ENCODE data around the gene PLEKHA4. TPM values are rescaled to one million over a fixed set of nuclear protein-coding genes. Genes with fewer than 3 reads are reported as not detected.
A peak's percentile ranks its signal among the peaks of the same experiment; 100 is the strongest.

The PLEKHA4 gene
- polyA plus RNA-seq, 6 donors from 2014 or later = 4.4 to 15.3 (median 8.7) TPM

GRCh38 chr19:48845384-48845783 is 23.0 kb downstream of the PLEKHA4 start:
- no peak for DNase-seq
- no peaks in the 10 kb centered on the region for H3K36me3 Mint-ChIP-seq
- ATAC-seq (ENCODE audit: low read depth in 2 of 2) = no peak
- no peak overlapping the region for H3K27ac Mint-ChIP-seq
- no peak overlapping the region for H3K4me3 Mint-ChIP-seq
- no peaks in the 10 kb centered on the region for H3K9me3 Mint-ChIP-seq
- H3K27me3 Mint-ChIP-seq = no peaks in the 10 kb centered on the region
- peaks cover 4 to 6% (median 4%) of the 10 kb centered on the region in 3 donors for H3K4me1 Mint-ChIP-seq

GRCh38 chr19:48844472-48844871 is 23.9 kb downstream of the PLEKHA4 start:
- no peaks in the 10 kb centered on the region for H3K36me3 Mint-ChIP-seq

GRCh38 chr19:48842789-48843162 is 25.6 kb downstream of the PLEKHA4 start:
- DNase-seq (peak; percentile 56), ATAC-seq (ENCODE audit: low read depth in 2 of 2) (peak; percentile 67 to 73)
- no peaks in the 10 kb centered on the region for H3K27me3 Mint-ChIP-seq
- peak overlapping the region in 1 of 8 donors; percentile 1 for H3K4me3 Mint-ChIP-seq
- H3K27ac Mint-ChIP-seq = peak overlapping the region in 2 of 6 donors; percentile 71 to 92
- no peaks in the 10 kb centered on the region for H3K36me3 Mint-ChIP-seq
- peaks cover 4 to 6% (median 6%) of the 10 kb centered on the region in 3 donors for H3K4me1 Mint-ChIP-seq
- no peaks in the 10 kb centered on the region for H3K9me3 Mint-ChIP-seq

More at GRCh38 chr19:48844472-48844871, 23.9 kb downstream of the PLEKHA4 start:
- Mint-ChIP-seq H3K4me1 (peaks cover 4 to 6% (median 4%) of the 10 kb centered on the region in 3 donors), H3K27ac (peak overlapping the region in 1 of 6 donors; percentile 17), H3K27me3 (no peaks in the 10 kb centered on the region), H3K9me3 (no peaks in the 10 kb centered on the region), H3K4me3 (no peak overlapping the region)
- ATAC-seq (ENCODE audit: low read depth in 2 of 2) (no peak), DNase-seq (no peak)

- Mint-ChIP-seq H3K36me3 (no peaks in the 10 kb centered on the region), H3K9me3 (no peaks in the 10 kb centered on the region), H3K27ac (no peak overlapping the region), H3K27me3 (no peaks in the 10 kb centered on the region), H3K4me3 (no peak overlapping the region), H3K4me1 (peaks cover 10 to 13% (median 13%) of the 10 kb centered on the region in 3 donors)
- ATAC-seq (ENCODE audit: low read depth in 2 of 2) (no peak), DNase-seq (no peak)
Observed at GRCh38 chr19:48841571-48841970, 26.8 kb downstream of the PLEKHA4 start.

GRCh38 chr19:48841047-48841446 is 27.4 kb downstream of the PLEKHA4 start:
- H3K27ac Mint-ChIP-seq = no peak overlapping the region
- DNase-seq (no peak), ATAC-seq (ENCODE audit: low read depth in 2 of 2) (no peak)
- no peak overlapping the region for H3K4me3 Mint-ChIP-seq
- H3K4me1 Mint-ChIP-seq = peaks cover 14 to 18% (median 17%) of the 10 kb centered on the region in 3 donors
- H3K36me3 Mint-ChIP-seq = no peaks in the 10 kb centered on the region
- peaks cover 0 to 4% (median 0%) of the 10 kb centered on the region in 3 donors for H3K27me3 Mint-ChIP-seq
- no peaks in the 10 kb centered on the region for H3K9me3 Mint-ChIP-seq

GRCh38 chr19:48837687-48838086 is 30.7 kb downstream of the PLEKHA4 start:
- ATAC-seq (ENCODE audit: low read depth in 2 of 2) (no peak), DNase-seq (no peak)
- Mint-ChIP-seq H3K4me1 (peaks cover 19 to 29% (median 27%) of the 10 kb centered on the region in 3 donors), H3K9me3 (no peaks in the 10 kb centered on the region), H3K27ac (peak overlapping the region in 2 of 6 donors; percentile 32 to 93), H3K4me3 (peak overlapping the region in 4 of 8 donors; percentile 36 to 90 (median 78)), H3K27me3 (peaks cover 0 to 6% (median 0%) of the 10 kb centered on the region in 3 donors), H3K36me3 (no peaks in the 10 kb centered on the region)

- H3K9me3 Mint-ChIP-seq = no peaks in the 10 kb centered on the region
- H3K27ac Mint-ChIP-seq = peak overlapping the region; percentile 11 to 96 (median 88)
- ATAC-seq (ENCODE audit: low read depth in 2 of 2) (peak; percentile 75 to 84), DNase-seq (peak; percentile 77)
- no peaks in the 10 kb centered on the region for H3K36me3 Mint-ChIP-seq
- peaks cover 0 to 11% (median 0%) of the 10 kb centered on the region in 3 donors for H3K27me3 Mint-ChIP-seq
- H3K4me1 Mint-ChIP-seq = peaks cover 16 to 25% (median 25%) of the 10 kb centered on the region in 3 donors
- peak overlapping the region; percentile 78 to 96 (median 90) for H3K4me3 Mint-ChIP-seq
Observed at GRCh38 chr19:48837051-48837524, 31.3 kb downstream of the PLEKHA4 start.

- DNase-seq (no peak), ATAC-seq (ENCODE audit: low read depth in 2 of 2) (peak; percentile 20)
- peak within 1 kb of the TSS; percentile 90 to 99 (median 93) for H3K27ac Mint-ChIP-seq
- H3K9me3 Mint-ChIP-seq = no peaks in the 10 kb centered on the region
- peaks cover 16 to 25% (median 25%) of the 10 kb centered on the region in 3 donors for H3K4me1 Mint-ChIP-seq
- H3K27me3 Mint-ChIP-seq = peaks cover 0 to 14% (median 0%) of the 10 kb centered on the region in 3 donors
- peak within 1 kb of the TSS; percentile 85 to 96 (median 93) for H3K4me3 Mint-ChIP-seq
- no peaks in the 10 kb centered on the region for H3K36me3 Mint-ChIP-seq
Observed at GRCh38 chr19:48836089-48837017, 32.1 kb downstream of the PLEKHA4 start, which contains the start of gene HSD17B14. Gene HSD17B14, minus strand, starts transcription at chr19:48836491. Its CDS starts 80 bp downstream, at chr19:48836411.

GRCh38 chr19:48835734-48836088 is 32.7 kb downstream of the PLEKHA4 start:
- H3K9me3 Mint-ChIP-seq = no peaks in the 10 kb centered on the region
- H3K27me3 Mint-ChIP-seq = peaks cover 0 to 17% (median 0%) of the 10 kb centered on the region in 3 donors
- ATAC-seq (ENCODE audit: low read depth in 2 of 2) (peak; percentile 88 to 93), DNase-seq (peak; percentile 93)
- peak overlapping the region; percentile 85 to 96 (median 93) for H3K4me3 Mint-ChIP-seq
- H3K4me1 Mint-ChIP-seq = peaks cover 16 to 25% (median 25%) of the 10 kb centered on the region in 3 donors
- no peaks in the 10 kb centered on the region for H3K36me3 Mint-ChIP-seq
- H3K27ac Mint-ChIP-seq = peak overlapping the region; percentile 90 to 99 (median 93)

- H3K9me3 Mint-ChIP-seq = no peaks in the 10 kb centered on the region
- peaks cover 16 to 25% (median 25%) of the 10 kb centered on the region in 3 donors for H3K4me1 Mint-ChIP-seq
- ATAC-seq (ENCODE audit: low read depth in 2 of 2) (no peak), DNase-seq (no peak)
- H3K4me3 Mint-ChIP-seq = peak overlapping the region in 4 of 8 donors; percentile 2 to 47 (median 20)
- H3K27ac Mint-ChIP-seq = peak overlapping the region in 3 of 6 donors; percentile 37 to 66 (median 60)
- H3K36me3 Mint-ChIP-seq = no peaks in the 10 kb centered on the region
- H3K27me3 Mint-ChIP-seq = peaks cover 0 to 17% (median 0%) of the 10 kb centered on the region in 3 donors
Observed at GRCh38 chr19:48833977-48834376, 34.4 kb downstream of the PLEKHA4 start.

- no peak for ATAC-seq (ENCODE audit: low read depth in 2 of 2)
- DNase-seq = no peak
- Mint-ChIP-seq H3K27ac (peak overlapping the region in 1 of 6 donors; percentile 6), H3K4me3 (no peak overlapping the region), H3K36me3 (no peaks in the 10 kb centered on the region), H3K27me3 (peaks cover 0 to 17% (median 0%) of the 10 kb centered on the region in 3 donors), H3K4me1 (peaks cover 16 to 25% (median 25%) of the 10 kb centered on the region in 3 donors), H3K9me3 (no peaks in the 10 kb centered on the region)
Observed at GRCh38 chr19:48833049-48833448, 35.4 kb downstream of the PLEKHA4 start.

- ATAC-seq (ENCODE audit: low read depth in 2 of 2) = no peak
- DNase-seq = no peak
- H3K4me3 Mint-ChIP-seq = no peak overlapping the region
- peaks cover 0 to 12% (median 0%) of the 10 kb centered on the region in 3 donors for H3K27me3 Mint-ChIP-seq
- no peaks in the 10 kb centered on the region for H3K9me3 Mint-ChIP-seq
- no peaks in the 10 kb centered on the region for H3K36me3 Mint-ChIP-seq
- no peak overlapping the region for H3K27ac Mint-ChIP-seq
- H3K4me1 Mint-ChIP-seq = peaks cover 5 to 13% (median 10%) of the 10 kb centered on the region in 3 donors
Observed at GRCh38 chr19:48830965-48831364, 37.5 kb downstream of the PLEKHA4 start.

- Mint-ChIP-seq H3K36me3 (no peaks in the 10 kb centered on the region), H3K27me3 (peaks cover 0 to 11% (median 0%) of the 10 kb centered on the region in 3 donors), H3K4me3 (peak overlapping the region in 1 of 8 donors; percentile 80), H3K9me3 (no peaks in the 10 kb centered on the region), H3K4me1 (peaks cover 0 to 6% (median 3%) of the 10 kb centered on the region in 3 donors), H3K27ac (no peak overlapping the region)
- no peak for ATAC-seq (ENCODE audit: low read depth in 2 of 2)
- no peak for DNase-seq
Observed at GRCh38 chr19:48830088-48830487, 38.3 kb downstream of the PLEKHA4 start.
